ENCODE data around the gene PTPDC1. TPM values are rescaled to one million over a fixed set of nuclear protein-coding genes. Genes with fewer than 3 reads are reported as not detected.

PTPDC1 gene
- total RNA-seq, 1 experiment from 2014 or later = 5.4 TPM

GRCh38 chr9:94139672-94140417 lies 55.6 kb downstream of the PTPDC1 start:
- DNase-seq (peak; percentile 89), ATAC-seq (peak; percentile 76)
- ChIA-PET POLR2A (ENCODE audit: unreplicated experiment) (no interaction called here), CTCF (no interaction called here)
- Histone ChIP-seq H3K27ac (ENCODE audit: low read length) (peak overlapping the region; percentile 98), H3K4me3 (ENCODE audit: low read length) (peak overlapping the region; percentile 59), H3K79me2 (ENCODE audit: low read length) (no peaks in the 10 kb centered on the region), H2AFZ (ENCODE audit: low read length) (peak overlapping the region; percentile 80), H3K27me3 (ENCODE audit: low read length) (no peaks in the 10 kb centered on the region), H3K4me1 (ENCODE audit: insufficient read depth, low read length) (peaks cover 27% of the 10 kb centered on the region), H4K20me1 (ENCODE audit: low read length) (no peaks in the 10 kb centered on the region), H3F3A (ENCODE audit: low read length, unreplicated experiment) (peaks cover 7% of the 10 kb centered on the region), H3K9me3 (ENCODE audit: low read length) (no peaks in the 10 kb centered on the region), H3K4me2 (ENCODE audit: low read length) (peak overlapping the region; percentile 98), H3K9ac (ENCODE audit: low read length) (peak overlapping the region; percentile 75), H3K9me2 (replicated peaks; ENCODE audit: low read length) (no peaks in the 10 kb centered on the region), H3K36me3 (ENCODE audit: low read depth, low read length) (no peaks in the 10 kb centered on the region)
- TSS peak; percentile 57 for BruUV-seq (replicated peaks)
- TF ChIP-seq EZH2phosphoT487 (IDR thresholded peaks at IDR 0.05; ENCODE audit: borderline replicate concordance, low read length) (no peak), EZH2 (IDR thresholded peaks at IDR 0.05; ENCODE audit: low read length, unreplicated experiment) (no peak), CTCF (conservative IDR thresholded peaks at IDR 0.05; ENCODE audit: low read depth, low read length) (no peak)
- intact Hi-C loops (cut with micrococcal nuclease) = loop anchor here (2.0 kb wide), 1 partner anchor 27 kb away; no protein-coding TSS in a partner anchor

GRCh38 chr9:94140418-94140780 lies 56.1 kb downstream of the PTPDC1 start:
- H3F3A ChIP-seq (ENCODE audit: low read length, unreplicated experiment) = peaks cover 7% of the 10 kb centered on the region
- H3K36me3 ChIP-seq (ENCODE audit: low read depth, low read length) = no peaks in the 10 kb centered on the region
- no peaks in the 10 kb centered on the region for H4K20me1 ChIP-seq (ENCODE audit: low read length)
- TF ChIP-seq CTCF (conservative IDR thresholded peaks at IDR 0.05; ENCODE audit: low read depth, low read length) (no peak), EZH2 (IDR thresholded peaks at IDR 0.05; ENCODE audit: low read length, unreplicated experiment) (no peak), EZH2phosphoT487 (IDR thresholded peaks at IDR 0.05; ENCODE audit: borderline replicate concordance, low read length) (no peak)
- no TSS peak for BruUV-seq (replicated peaks)
- H3K9me2 ChIP-seq (replicated peaks; ENCODE audit: low read length) = no peaks in the 10 kb centered on the region
- peak overlapping the region; percentile 75 for H3K9ac ChIP-seq (ENCODE audit: low read length)
- H3K4me1 ChIP-seq (ENCODE audit: insufficient read depth, low read length) = peaks cover 27% of the 10 kb centered on the region
- DNase-seq (peak; percentile 79), ATAC-seq (peak; percentile 85)
- H3K4me2 ChIP-seq (ENCODE audit: low read length) = peak overlapping the region; percentile 98
- peak overlapping the region; percentile 80 for H2AFZ ChIP-seq (ENCODE audit: low read length)
- no peaks in the 10 kb centered on the region for H3K27me3 ChIP-seq (ENCODE audit: low read length)
- no peaks in the 10 kb centered on the region for H3K9me3 ChIP-seq (ENCODE audit: low read length)
- H3K79me2 ChIP-seq (ENCODE audit: low read length) = no peaks in the 10 kb centered on the region
- ChIA-PET CTCF (no interaction called here), POLR2A (ENCODE audit: unreplicated experiment) (no interaction called here)
- intact Hi-C loops (cut with micrococcal nuclease) = loop anchor here (2.0 kb wide), 1 partner anchor 26 kb away; no protein-coding TSS in a partner anchor
- H3K27ac ChIP-seq (ENCODE audit: low read length) = peak overlapping the region; percentile 98
- H3K4me3 ChIP-seq (ENCODE audit: low read length) = peak overlapping the region; percentile 59
